K562 (cell line): ENCODE results near the gene CELF4. TPM values are rescaled to one million over a fixed set of nuclear protein-coding genes. Genes with fewer than 3 reads are reported as not detected.

ENCODE experiments used
- ATAC-seq: fragments of 200-7000 bp; cut with Tn5 transposase; 3 replicates; pipeline ENCODE4 v1.9.1; 2020; ENCODE audit warnings: moderate library complexity
- BruUV-seq: library from RNA; stranded (reverse); fragments of 400-500 nt; replicated peaks from 2 replicates; lab custom pipeline; 2021; lab: Mats Ljungman, UMichigan
- CTCF ChIA-PET: fragments of 300-600 bp; formaldehyde crosslinking; extraction: SDS; loops from one replicate; lab custom pipeline; 2021; ENCODE audit warnings: low intra/inter-chr PET ratio; lab: Yijun Ruan, JAX
- POLR2A ChIA-PET: fragments of 300-600, 350-650 bp; sonication (Branson Sonifier 250); formaldehyde crosslinking; extraction: SDS; loops from one replicate; lab custom pipeline; 2021; ENCODE audit warnings: antibody characterized with exemption, inconsistent platforms; lab: Yijun Ruan, JAX
- DNase-seq, 4 experiments: peaks; one replicate each; pipeline versions ENCODE4 v3.0.0 to v3.0.0-alpha.2; 2011 to 2018; ENCODE audit warnings: low spot score in 3 of 4, mixed read lengths in 3 of 4; ENCODE audit errors: extremely low read depth in 1 of 4
- FAIRE-seq: peaks from 2 replicates; lab custom pipeline; 2011; peaks lifted over from hg19 to GRCh38; lab: Jason Lieb, UNC
- H2AFZ ChIP-seq: 2 replicates; pipeline ENCODE4 v1.6.0; 2011; ENCODE audit warnings: low read depth, low read length, control low read depth, inconsistent platforms
- H3K27ac ChIP-seq: fragments of 200-600 bp; 3 replicates; pipeline ENCODE4 v1.8.0; 2011; ENCODE audit warnings: low read depth, mild to moderate bottlenecking, control low read depth, inconsistent platforms, low read length, moderate library complexity, mixed read lengths; ENCODE audit errors: extremely low read depth
- H3K27me3 ChIP-seq, 2 experiments: fragments of 300-600 bp in 1 of 2; 2 replicates in 1 of 2; 3 replicates in 1 of 2; pipeline versions ENCODE4 v1.6.0 to v1.8.0; 2011; ENCODE audit warnings: inconsistent platforms in 2 of 2, low read length in 2 of 2, mild to moderate bottlenecking in 1 of 2, mixed read lengths in 1 of 2, moderate library complexity in 1 of 2; ENCODE audit not compliant: control insufficient read depth in 2 of 2, insufficient read depth in 2 of 2
- H3K36me3 ChIP-seq: fragments of 300-600 bp; 3 replicates; pipeline ENCODE4 v1.8.0; 2011; ENCODE audit warnings: mild to moderate bottlenecking, low read length, inconsistent platforms; ENCODE audit not compliant: control insufficient read depth, insufficient read depth
- H3K4me1 ChIP-seq, 2 experiments: fragments of 200-600 bp in 1 of 2; replicated peaks in 1 of 2; 2 replicates in 1 of 2; 3 replicates in 1 of 2; pipeline versions ENCODE4 v1.5.1 to v1.8.0; 2011; ENCODE audit warnings: inconsistent platforms in 2 of 2, low read length in 2 of 2, mild to moderate bottlenecking in 1 of 2, mixed read lengths in 1 of 2, moderate library complexity in 1 of 2; ENCODE audit not compliant: control insufficient read depth in 2 of 2, insufficient read depth in 2 of 2
- H3K4me2 ChIP-seq: 2 replicates; pipeline ENCODE4 v1.6.1; 2011; ENCODE audit warnings: low read length, control low read depth, inconsistent platforms, mixed read lengths; ENCODE audit not compliant: insufficient read depth
- H3K4me3 ChIP-seq: fragments of 200-600 bp; sonication (generic), shearing (Covaris generic); 2 replicates; pipeline ENCODE4 v1.5.1; 2016; ENCODE audit warnings: control low read depth, inconsistent platforms
- H3K79me2 ChIP-seq: fragments of 200-600 bp; 3 replicates; pipeline ENCODE4 v1.8.0; 2011; ENCODE audit warnings: low read length, inconsistent platforms; ENCODE audit not compliant: control insufficient read depth, insufficient read depth
- H3K9ac ChIP-seq, 2 experiments: 2 replicates each; pipeline versions ENCODE4 v1.6.0 to v1.6.1; 2011; ENCODE audit warnings: low read depth in 2 of 2, low read length in 2 of 2, control low read depth in 1 of 2, inconsistent platforms in 1 of 2, mild to moderate bottlenecking in 1 of 2, mixed read lengths in 1 of 2; ENCODE audit not compliant: insufficient read depth in 1 of 2
- H3K9me1 ChIP-seq: one replicate; pipeline ENCODE4 v1.6.0; 2011; ENCODE audit warnings: inconsistent platforms, mild to moderate bottlenecking, low read length, moderate library complexity; ENCODE audit not compliant: control insufficient read depth, insufficient read depth
- H3K9me3 ChIP-seq: replicated peaks from 2 replicates; pipeline ENCODE4 v1.5.1; 2011; ENCODE audit warnings: low read depth, low read length, inconsistent platforms; ENCODE audit not compliant: control insufficient read depth, insufficient read depth
- H4K20me1 ChIP-seq: replicated peaks from 2 replicates; pipeline ENCODE4 v1.6.1; 2011; ENCODE audit warnings: low read length, inconsistent platforms, mixed read lengths; ENCODE audit not compliant: control insufficient read depth, insufficient read depth
- E2F5 ChIP-seq: sonication (generic); formaldehyde crosslinking; IDR thresholded peaks from 2 replicates; pipeline ENCODE4 v1.8.0; 2022; ENCODE audit warnings: mild to moderate bottlenecking, missing genetic modification reagents
- MYNN ChIP-seq, 2 experiments: sonication (generic); formaldehyde crosslinking in 1 of 2; IDR thresholded peaks; 2 replicates each; pipeline versions ENCODE4 v1.5.0 to v1.6.1; 2016 to 2020; ENCODE audit warnings: antibody characterized with exemption in 1 of 2, missing genetic modification reagents in 1 of 2
- SUPT5H ChIP-seq: fragments of 450-650 bp; IDR thresholded peaks from 2 replicates; pipeline ENCODE4 v1.6.1; 2016
- TRIM28 ChIP-seq: fragments of 450-650 bp; IDR thresholded peaks from 2 replicates; pipeline ENCODE4 v1.6.1; 2017
- ZHX1 ChIP-seq: fragments of 150-350 bp; conservative IDR thresholded peaks from 2 replicates; pipeline ENCODE4 v1.6.1; 2014; ENCODE audit warnings: low read length
- WGBS: fragments of 100-300 bp; shearing (Covaris generic); methylation state at CpG from one replicate; pipeline ENCODE4 v1.1.6; 2016; ENCODE audit warnings: low coverage, mixed read lengths; ENCODE audit not compliant: insufficient coverage; ENCODE audit errors: missing lambda C conversion rate; 5-methylcytosine and 5-hydroxymethylcytosine counted together
- in situ Hi-C: fragments of 300-500 bp; cut with MboI; formaldehyde crosslinking; loops from 4 replicates; pipeline ENCODE4 v1.15.0; 2018; ENCODE audit warnings: inconsistent platforms, mixed read lengths
- intact Hi-C: fragments of 100-400 bp; cut with micrococcal nuclease; formaldehyde crosslinking; loops from 2 replicates; pipeline ENCODE4 v1.14.2; 2022
- polyA plus RNA-seq, 8 experiments: library from polyadenylated mRNA; depleted of rRNA in 4 of 8; stranded (reverse) in 5 of 8; unstranded in 3 of 8; fragments of >200 nt; fragmentation: Nextera tagmentation in 2 of 8; fragmentation: Illumina TruSeq in 1 of 8; extraction: Ambion mirVana in 2 of 8; extraction: Trizol in 1 of 8; gene quantifications; 2 replicates each; pipeline versions ENCODE4 v1.2.1 to v1.2.3, GENCODE V29; 2011 to 2014; ENCODE audit warnings: inconsistent platforms in 1 of 8, missing spikeins in 1 of 8
- total RNA-seq, 7 experiments: library from RNA; depleted of rRNA in 6 of 7; stranded (reverse); fragments of >200 nt in 6 of 7; fragmentation: Illumina TruSeq in 2 of 7; extraction: Trizol in 2 of 7; gene quantifications; 2 replicates each; pipeline versions ENCODE4 v1.2.1 to v1.2.3, GENCODE V29; 2011 to 2021; ENCODE audit warnings: low replicate concordance in 1 of 7

CELF4 gene
- total and polyA plus RNA-seq, 9 of the 15 experiments (the other 6 are each of a cell fraction or from before 2014, with no cell fraction given), result 0.04 to 0.24 (median 0.07) TPM; not detected in 3

DNA sequence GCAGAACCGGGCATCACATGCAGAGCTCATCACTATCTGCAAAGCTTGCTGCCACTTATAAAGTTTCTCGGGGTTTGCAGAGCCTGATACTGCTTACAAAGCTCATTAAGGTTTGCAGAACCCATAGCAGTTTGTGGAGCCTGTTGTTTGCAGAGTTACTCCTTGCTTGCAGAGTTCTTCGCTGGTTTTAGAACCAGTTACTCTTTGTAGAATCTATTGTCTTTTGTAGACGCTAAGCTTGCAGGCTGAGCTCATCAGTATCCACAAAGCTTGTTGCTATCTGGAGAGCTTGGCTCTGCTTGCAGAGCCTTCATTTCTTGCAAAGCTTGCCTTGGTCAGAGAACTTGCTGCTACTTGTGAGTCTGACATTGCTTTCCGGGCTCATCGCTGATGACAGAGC, 106.9 kb downstream of the CELF4 start (continued):
- no peak for TF ChIP-seq E2F5

DNA sequence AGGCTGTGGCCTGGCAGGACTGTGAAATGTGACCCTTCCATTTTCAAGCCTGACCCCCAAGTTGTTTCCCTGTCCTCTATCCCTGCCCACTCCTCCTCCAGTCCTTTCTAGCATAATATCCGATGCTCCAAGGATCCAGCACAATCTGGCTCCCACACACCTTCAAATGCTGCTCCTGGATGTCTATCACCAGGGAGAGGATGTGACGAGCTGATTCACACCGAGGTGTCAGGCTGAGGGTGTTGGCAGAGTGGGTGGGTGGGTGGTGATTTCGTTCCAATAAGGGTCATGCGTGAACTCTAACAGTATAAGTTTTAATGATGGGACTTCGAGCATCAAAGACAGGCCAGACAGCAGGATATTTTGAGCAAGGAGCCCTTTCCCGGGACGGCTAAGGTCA, 107.8 kb downstream of the CELF4 start:
- ChIA-PET POLR2A (no interaction called here), CTCF (no interaction called here)
- intact Hi-C loops (no loop called here), in situ Hi-C loops (no loop called here)
- H2AFZ ChIP-seq, result no peak overlapping the region
- H3K9ac ChIP-seq, result no peak overlapping the region
- no peak overlapping the region for H3K4me3 ChIP-seq
- DNase-seq, result no peak
- H3K79me2 ChIP-seq, result no peaks in the 10 kb centered on the region
- H3K36me3 ChIP-seq, result no peaks in the 10 kb centered on the region
- no peaks in the 10 kb centered on the region for H3K9me1 ChIP-seq
- BruUV-seq, result no TSS peak
- no peak for FAIRE-seq
- H3K4me1 ChIP-seq, result no peaks in the 10 kb centered on the region; a peak in 1 of 5 replicates
- no peaks in the 10 kb centered on the region; a peak in 1 of 5 replicates for H3K27me3 ChIP-seq
- TF ChIP-seq TRIM28, result no peak
- no peak for TF ChIP-seq ZHX1
- no peak for TF ChIP-seq MYNN (IDR thresholded peaks at IDR 0.05)
- no peak for TF ChIP-seq MYNN (CRISPR knock-in tag; IDR thresholded peaks at IDR 0.05)
- TF ChIP-seq SUPT5H, result no peak
- no peaks in the 10 kb centered on the region for H3K9me3 ChIP-seq
- no peaks in the 10 kb centered on the region; the same call in 1 of the 2 replicates for H4K20me1 ChIP-seq
- no peak for ATAC-seq
- H3K4me2 ChIP-seq, result no peak overlapping the region
- WGBS, result 0% methylated on average over 8 of the region's 8 CpGs
- H3K27ac ChIP-seq, result no peak overlapping the region
